HepG2 (cell line): ENCODE data around the gene NFAT5. TPM values are rescaled to one million over a fixed set of nuclear protein-coding genes. Genes with fewer than 3 reads are reported as not detected.

Source experiments
- ATAC-seq: fragments of 200-7000 bp; cut with Tn5 transposase; 3 replicates; pipeline ENCODE4 v1.9.1; 2020; ENCODE audit warnings: mild to moderate bottlenecking, moderate library complexity
- BruUV-seq: library from RNA; stranded (reverse); fragments of 400-500 nt; replicated peaks from 2 replicates; lab custom pipeline; 2021; lab: Mats Ljungman, UMichigan
- CTCF ChIA-PET: fragments of 300-600 bp; formaldehyde crosslinking; extraction: SDS; loops from one replicate; lab custom pipeline; 2021; ENCODE audit warnings: low total read pairs, inconsistent platforms, low intra/inter-chr PET ratio; lab: Yijun Ruan, JAX
- POLR2A ChIA-PET: fragments of 350-600 bp; sonication (Branson Sonifier 250); formaldehyde crosslinking; loops from one replicate; lab custom pipeline; 2020; ENCODE audit warnings: antibody characterized with exemption, inconsistent platforms; lab: Yijun Ruan, JAX
- DNase-seq: peaks from one replicate; pipeline ENCODE4 v3.0.0-alpha.2; 2015; ENCODE audit warnings: low spot score
- FAIRE-seq: peaks from 3 replicates; lab custom pipeline; 2011; peaks lifted over from hg19 to GRCh38; lab: Jason Lieb, UNC
- H2AFZ ChIP-seq: one replicate; pipeline ENCODE4 v1.6.1; 2011; ENCODE audit warnings: low read length, inconsistent platforms
- H3K27ac ChIP-seq: fragments of 300-600 bp; 3 replicates; pipeline ENCODE4 v1.8.0; 2011; ENCODE audit warnings: mixed run types, mild to moderate bottlenecking, mixed read lengths, low read length, inconsistent platforms; ENCODE audit not compliant: insufficient read depth; ENCODE audit errors: extremely low read length
- H3K27me3 ChIP-seq, 2 experiments: fragments of 200-600 bp in 1 of 2; 2 replicates in 1 of 2; 3 replicates in 1 of 2; pipeline versions ENCODE4 v1.6.0 to v1.8.0; 2011; ENCODE audit warnings: low read length in 2 of 2, mild to moderate bottlenecking in 2 of 2, moderate library complexity in 2 of 2, inconsistent platforms in 1 of 2; ENCODE audit not compliant: insufficient read depth in 2 of 2, control insufficient read depth in 1 of 2
- H3K36me3 ChIP-seq, 2 experiments: fragments of 200-600 bp in 1 of 2; replicated peaks in 1 of 2; 2 replicates in 1 of 2; 3 replicates in 1 of 2; pipeline versions ENCODE4 v1.5.1 to v1.8.0; 2011; ENCODE audit warnings: low read length in 2 of 2, inconsistent platforms in 1 of 2; ENCODE audit not compliant: insufficient read depth in 2 of 2, control insufficient read depth in 1 of 2
- H3K4me1 ChIP-seq: 2 replicates; pipeline ENCODE4 v1.5.1; 2012; ENCODE audit warnings: low read length, inconsistent platforms; ENCODE audit not compliant: insufficient read depth
- H3K4me2 ChIP-seq: 2 replicates; pipeline ENCODE4 v1.6.0; 2011; ENCODE audit warnings: low read depth, low read length, inconsistent platforms
- H3K4me3 ChIP-seq, 3 experiments: fragments of 200-600 bp in 1 of 3; sonication (generic), shearing (Covaris generic) in 1 of 3; replicated peaks in 1 of 3; 2 replicates each; pipeline ENCODE4 v1.5.1; 2011 to 2016; ENCODE audit warnings: low read length in 3 of 3, inconsistent platforms in 2 of 3, low read depth in 2 of 3, mild to moderate bottlenecking in 2 of 3, control low read depth in 1 of 3, mixed read lengths in 1 of 3; ENCODE audit not compliant: insufficient read depth in 1 of 3
- H3K79me2 ChIP-seq: one replicate; pipeline ENCODE4 v1.6.1; 2011; ENCODE audit warnings: low read length, inconsistent platforms; ENCODE audit not compliant: insufficient read depth
- H3K9ac ChIP-seq: 2 replicates; pipeline ENCODE4 v1.6.0; 2011; ENCODE audit warnings: mild to moderate bottlenecking, low read depth, low read length, inconsistent platforms; ENCODE audit not compliant: insufficient read depth
- H3K9me3 ChIP-seq: 2 replicates; pipeline ENCODE4 v1.5.1; 2012; ENCODE audit warnings: mild to moderate bottlenecking, low read length
- H4K20me1 ChIP-seq: 2 replicates; pipeline ENCODE4 v1.6.0; 2011; ENCODE audit warnings: inconsistent platforms, mild to moderate bottlenecking, low read length, moderate library complexity; ENCODE audit not compliant: insufficient read depth
- PHF20 ChIP-seq: sonication (generic); formaldehyde crosslinking; IDR thresholded peaks from 2 replicates; pipeline ENCODE4 v1.5.0; 2020; ENCODE audit warnings: mild to moderate bottlenecking, missing genetic modification reagents
- PTBP1 ChIP-seq: fragments of 200-400 bp; formaldehyde crosslinking; IDR thresholded peaks from 2 replicates; pipeline ENCODE4 v1.6.1; 2018; ENCODE audit warnings: low read length, low read depth; ENCODE audit not compliant: poor library complexity, severe bottlenecking
- RBM22 ChIP-seq: fragments of 200-400 bp; formaldehyde crosslinking; optimal IDR thresholded peaks from 2 replicates; pipeline ENCODE3; 2017; ENCODE audit warnings: mild to moderate bottlenecking, low read length, moderate library complexity
- SRSF9 ChIP-seq: fragments of 200-400 bp; formaldehyde crosslinking; IDR thresholded peaks from 2 replicates; pipeline ENCODE4 v1.6.1; 2018; ENCODE audit warnings: borderline replicate concordance, mild to moderate bottlenecking, low read depth, low read length; ENCODE audit not compliant: insufficient read depth, poor library complexity, severe bottlenecking
- WGBS: methylation state at CpG from one replicate; pipeline ENCODE4 v1.1.6; 2017; ENCODE audit warnings: low lambda C conversion rate; 5-methylcytosine and 5-hydroxymethylcytosine counted together
- in situ Hi-C: cut with HindIII; loops from 2 replicates; pipeline ENCODE4 v1.10.0; 2017; ENCODE audit warnings: low pct_unique_long_range_greater_than_20kb; ENCODE audit not compliant: extremely low pct_ligation_motif_present
- intact Hi-C: fragments of 100-400 bp; cut with micrococcal nuclease; formaldehyde crosslinking; loops from one replicate; pipeline ENCODE4 v1.10.0; 2022; ENCODE audit not compliant: unreplicated experiment
- polyA plus RNA-seq, 8 experiments: library from polyadenylated mRNA; depleted of rRNA in 3 of 8; stranded (reverse) in 7 of 8; unstranded in 1 of 8; fragments of >200 nt; fragmentation: Illumina TruSeq in 4 of 8; extraction: Trizol in 4 of 8; gene quantifications; 2 replicates each; pipeline versions ENCODE4 v1.2.1 to v1.2.3, GENCODE V29; 2011 to 2016; ENCODE audit warnings: low read depth in 4 of 8, missing spikeins in 1 of 8, mixed read lengths in 1 of 8; ENCODE audit not compliant: insufficient read depth in 1 of 8
- total RNA-seq, 5 experiments: library from RNA; depleted of rRNA; stranded (reverse); fragments of >200 nt; fragmentation: Illumina TruSeq; extraction: Trizol; gene quantifications; 2 replicates each; pipeline ENCODE4 v1.2.3, GENCODE V29; 2016; ENCODE audit warnings: low read depth in 1 of 5

The NFAT5 gene
- total and polyA plus RNA-seq, 2 of the 13 experiments (the other 11 are each of a cell fraction or from before 2014, with no cell fraction given) = 20.5 to 54.3 TPM

DNA sequence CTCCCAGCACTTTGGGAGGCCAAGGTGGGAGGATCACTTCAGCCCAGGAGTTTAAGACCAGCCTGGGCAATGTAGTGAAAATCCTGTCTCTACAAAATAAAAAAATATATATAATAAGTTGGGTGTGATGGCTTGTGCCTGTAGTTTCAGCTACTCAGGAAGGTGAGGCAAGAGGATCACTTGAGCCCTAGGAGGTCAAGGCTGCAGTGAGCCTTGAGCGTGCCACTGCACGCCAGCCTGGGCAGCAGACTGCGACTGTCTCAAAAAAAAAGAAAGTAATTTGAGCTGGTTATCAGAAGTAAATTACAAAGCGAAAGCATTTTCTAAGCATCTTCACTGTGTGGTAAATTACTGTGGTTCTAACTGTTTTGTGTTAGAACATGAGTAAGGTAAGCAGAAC is 94.4 kb downstream of the NFAT5 start:
- no peak for TF ChIP-seq PTBP1
- peak; percentile 77 for TF ChIP-seq RBM22
- H3K79me2 ChIP-seq = no peaks in the 10 kb centered on the region
- ChIA-PET POLR2A (no interaction called here), CTCF (no interaction called here)
- in situ Hi-C loops (no loop called here), intact Hi-C loops (no loop called here)
- H3K4me1 ChIP-seq = no peaks in the 10 kb centered on the region
- DNase-seq (no peak), ATAC-seq (no peak), FAIRE-seq (no peak)
- peaks cover 17 to 71% of the 10 kb centered on the region in 2 experiments for H3K36me3 ChIP-seq
- H3K9me3 ChIP-seq = no peaks in the 10 kb centered on the region
- H4K20me1 ChIP-seq = no peaks in the 10 kb centered on the region
- H3K27ac ChIP-seq = peak overlapping the region; percentile 18
- H3K4me3 ChIP-seq = no peak overlapping the region
- H2AFZ ChIP-seq = no peak overlapping the region
- no peak overlapping the region for H3K9ac ChIP-seq
- H3K27me3 ChIP-seq = no peaks in the 10 kb centered on the region
- BruUV-seq = no TSS peak
- H3K4me2 ChIP-seq = no peak overlapping the region
- WGBS = 97% methylated on average over 4 of the region's 4 CpGs

DNA sequence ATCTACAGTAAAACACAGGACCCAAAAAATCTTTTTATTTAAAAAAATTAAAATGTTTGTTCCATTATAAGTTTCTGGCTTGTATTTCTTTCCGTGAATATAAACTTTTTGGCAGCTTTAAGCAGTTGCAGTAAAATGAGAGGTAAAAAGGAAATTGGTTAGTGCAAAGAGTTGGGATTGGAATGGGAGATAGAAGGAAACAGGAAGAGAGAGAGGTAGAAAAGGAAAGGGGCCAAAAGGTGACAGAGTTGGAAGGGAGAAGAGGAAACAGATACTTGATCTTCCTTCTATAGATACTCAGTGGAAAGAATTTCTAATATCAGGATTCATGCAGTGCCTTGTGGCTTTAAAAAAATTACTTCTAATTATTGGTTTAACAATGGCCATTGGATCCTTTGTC is 97.1 kb downstream of the NFAT5 start:
- CTCF ChIA-PET = no interaction called here
- no peak for ATAC-seq

More for the DNA sequence above, 97.1 kb downstream of the NFAT5 start:
- Histone ChIP-seq H3K4me2 (no peak overlapping the region), H2AFZ (no peak overlapping the region), H3K9ac (no peak overlapping the region), H3K4me3 (no peak overlapping the region), H3K9me3 (no peaks in the 10 kb centered on the region), H3K4me1 (peaks cover 3% of the 10 kb centered on the region)
- intact Hi-C loops = no loop called here
- POLR2A ChIA-PET = no interaction called here
- in situ Hi-C loops = no loop called here
- BruUV-seq = no TSS peak
- peak; percentile 29 for TF ChIP-seq SRSF9
- TF ChIP-seq PHF20 (CRISPR knock-in tag) = no peak
- TF ChIP-seq, all 625 proteins: peak for 1
- WGBS = 95% methylated on average over 1 of the region's 1 CpG
- Histone ChIP-seq H3K27ac (no peak overlapping the region), H3K79me2 (no peaks in the 10 kb centered on the region), H3K36me3 (peaks cover 12 to 57% of the 10 kb centered on the region in 2 experiments), H3K27me3 (no peaks in the 10 kb centered on the region), H4K20me1 (no peaks in the 10 kb centered on the region)
- no peak for DNase-seq
- no peak for FAIRE-seq
